Fibroblast of the conjunctiva (primary cell): ENCODE data around the gene DLGAP1.
A peak's percentile ranks its signal among the peaks of the same experiment; 100 is the strongest.

ENCODE experiments used
- DNase-seq: peaks from one replicate; pipeline ENCODE4 v3.0.0-alpha.2; 2010; ENCODE audit warnings: low read depth

The DLGAP1 gene

DNA sequence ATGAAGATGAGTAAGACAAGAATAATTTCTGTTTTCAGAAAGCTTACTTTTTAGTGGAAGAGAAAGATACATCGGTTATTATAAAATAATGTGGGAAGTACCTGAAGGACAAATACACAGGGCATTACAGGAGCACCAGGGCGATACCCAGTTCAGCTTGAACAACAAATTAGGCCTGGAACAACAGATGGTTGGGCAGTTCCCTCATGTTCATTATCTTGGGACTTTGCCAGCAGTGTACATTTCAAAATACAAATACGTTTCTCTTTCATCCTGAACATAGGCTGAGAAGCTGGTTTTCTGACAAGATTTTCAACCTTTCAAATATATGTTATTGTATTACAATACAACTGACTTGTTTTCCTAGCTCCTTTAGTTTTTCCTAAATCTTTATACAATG, 925.5 kb downstream of the DLGAP1 start:
- no peak for DNase-seq

- no peak for DNase-seq
Measured at GRCh38 chr18:3529077-3529476, 926.0 kb downstream of the DLGAP1 start.

GRCh38 chr18:3528231-3528630, 926.9 kb downstream of the DLGAP1 start:
- no peak for DNase-seq

DNA sequence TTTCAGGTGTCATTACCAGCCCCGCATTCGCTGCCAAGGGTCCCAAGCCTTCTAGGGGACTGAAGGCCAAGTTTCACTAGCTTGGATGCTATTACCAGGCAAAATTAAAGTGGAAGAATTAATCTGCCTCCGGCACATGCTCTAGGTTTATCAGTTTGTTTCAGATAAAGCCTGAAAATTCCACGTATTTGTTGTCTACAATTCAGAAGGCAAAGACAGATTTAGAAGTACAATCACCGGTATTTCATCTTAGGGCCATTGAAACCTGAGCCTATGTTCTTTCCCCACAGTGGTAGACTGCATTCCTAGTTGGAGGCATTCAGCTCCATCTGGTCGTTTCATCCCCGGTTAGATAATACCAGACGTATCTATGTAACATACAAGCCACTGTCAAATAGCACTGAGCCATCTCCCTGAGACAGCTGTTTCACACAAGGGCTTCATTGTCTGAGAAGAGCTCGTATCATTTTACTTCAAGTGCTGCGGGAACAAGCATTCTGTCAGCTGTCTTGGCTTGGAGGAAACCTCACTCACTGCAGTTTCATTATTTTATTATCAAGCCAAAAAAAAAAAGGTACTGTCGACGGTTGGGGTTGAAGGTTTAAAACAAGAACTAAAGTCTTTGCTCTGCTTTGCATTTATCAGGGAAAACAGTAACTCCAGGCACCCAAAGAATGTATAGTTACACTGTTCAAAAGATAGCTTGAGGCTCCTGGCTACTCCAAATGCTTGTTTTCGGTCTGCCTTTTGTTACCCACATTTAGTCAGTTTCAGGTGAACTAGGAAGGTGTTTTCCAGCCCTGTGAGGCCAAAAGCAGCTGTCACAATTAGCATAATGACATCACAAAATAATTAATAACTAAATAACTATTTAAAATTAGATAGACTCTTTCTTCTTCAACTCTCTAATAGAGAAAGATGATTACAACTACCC, 928.4 kb downstream of the DLGAP1 start:
- no peak for DNase-seq

DNA sequence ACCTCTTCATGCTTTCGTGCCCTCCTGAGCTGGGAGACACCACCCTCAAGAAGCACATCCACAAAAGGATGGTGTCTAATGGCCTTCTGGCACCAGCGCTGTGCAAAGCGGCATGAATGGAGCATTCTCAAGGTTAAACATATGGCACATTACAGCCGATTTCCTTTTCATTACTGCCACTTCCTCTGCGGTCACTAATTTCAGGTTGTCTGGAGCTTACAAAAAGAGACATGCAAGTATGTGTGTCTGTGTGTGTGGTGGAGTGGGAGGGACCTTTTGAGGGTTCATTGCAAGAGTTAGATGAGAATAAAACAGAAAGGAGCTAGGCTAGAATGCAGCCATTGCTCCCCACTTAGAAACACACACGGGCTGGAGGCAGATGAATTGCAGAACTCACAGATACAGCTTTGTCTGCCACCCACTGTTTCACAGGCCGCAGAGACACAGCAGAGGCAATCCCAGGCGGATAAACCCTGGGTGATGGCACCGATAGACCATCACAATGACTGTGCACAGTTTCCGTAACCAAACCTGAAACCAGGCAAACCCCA, 929.2 kb downstream of the DLGAP1 start:
- no peak for DNase-seq

GRCh38 chr18:3524706-3525105, 930.4 kb downstream of the DLGAP1 start:
- no peak for DNase-seq

DNA sequence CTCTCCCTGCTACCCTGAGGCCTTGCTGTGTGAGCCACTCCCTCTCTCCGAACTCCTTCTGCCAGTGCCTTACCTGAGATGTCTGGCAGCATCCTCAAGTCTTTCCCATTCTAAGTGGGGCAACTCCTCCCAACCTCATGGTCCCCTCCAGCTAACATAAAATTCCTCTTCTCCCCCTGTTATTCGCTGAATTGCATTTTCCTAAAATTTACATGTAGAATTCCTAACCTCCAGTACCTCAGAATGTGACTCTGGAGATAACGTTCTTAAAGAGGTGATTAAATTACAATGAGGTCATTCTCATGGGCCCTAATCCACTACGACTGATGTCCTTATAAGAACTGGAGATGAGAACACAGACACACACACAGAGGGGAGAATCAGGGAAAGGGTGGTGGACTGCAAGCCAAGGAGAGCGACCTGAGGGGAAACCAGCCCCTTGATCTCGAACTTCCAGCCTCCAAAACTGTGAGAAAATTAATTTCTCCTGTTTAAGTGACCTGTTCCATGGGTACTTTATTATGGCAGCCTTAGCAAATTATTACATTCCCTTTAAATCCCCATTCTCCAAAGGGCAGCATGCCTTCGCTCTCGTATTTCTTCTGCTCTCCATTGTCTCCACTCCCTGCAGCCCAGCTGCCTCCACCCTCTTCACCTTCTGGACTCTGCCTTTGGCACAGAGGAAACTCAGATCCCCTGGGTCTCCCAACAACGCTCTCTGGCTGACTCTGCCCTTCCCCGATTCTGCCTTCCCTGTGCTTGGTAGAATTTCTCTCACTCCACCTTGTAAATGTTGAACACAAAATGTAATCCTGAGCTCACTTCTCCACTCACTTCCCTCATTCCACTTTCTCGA, 934.6 kb downstream of the DLGAP1 start:
- DNase-seq, result no peak

DNA sequence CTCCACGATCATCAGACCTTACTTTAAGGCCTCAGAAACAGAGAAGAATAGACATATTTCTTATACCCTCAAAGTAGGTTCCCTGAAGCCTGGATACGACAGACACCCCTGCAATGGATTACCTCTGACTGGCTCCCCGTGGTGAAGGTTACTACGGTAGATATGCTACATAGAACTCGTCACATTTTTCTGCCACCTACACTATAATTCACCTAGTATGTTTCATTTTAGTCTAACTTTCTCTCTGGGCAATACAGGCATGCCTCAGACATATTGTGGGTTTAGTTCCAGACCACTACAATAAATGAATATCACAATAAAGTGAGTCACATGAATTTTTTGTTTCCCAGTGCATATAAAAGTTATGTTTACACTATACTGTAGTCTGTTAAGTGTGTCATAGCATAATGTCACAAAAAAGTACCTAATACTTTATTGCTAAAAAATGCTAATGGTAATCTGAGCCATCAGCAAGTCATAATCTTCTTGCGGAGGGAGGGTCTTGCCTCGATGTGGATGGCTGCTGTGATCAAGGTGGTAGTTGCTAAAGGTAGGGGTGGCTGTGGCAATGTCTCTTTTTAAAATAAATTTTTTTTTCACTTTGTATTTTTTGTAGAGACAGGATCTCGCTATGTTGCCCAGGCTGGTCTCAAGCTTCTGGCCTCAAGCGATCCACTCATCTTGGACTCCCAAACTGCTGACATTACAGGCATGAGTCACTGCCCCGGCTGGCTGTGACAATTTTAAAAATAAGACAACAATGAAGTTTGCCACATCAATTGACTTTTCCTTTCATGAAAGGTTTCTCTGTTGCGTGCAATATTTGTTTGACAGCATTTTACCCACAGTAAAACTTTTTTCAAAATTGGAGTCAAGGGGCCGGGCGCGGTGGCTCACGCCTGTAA, 940.5 kb downstream of the DLGAP1 start:
- no peak for DNase-seq

- no peak for DNase-seq
Measured at GRCh38 chr18:3513481-3513880, 941.6 kb downstream of the DLGAP1 start.

DNA sequence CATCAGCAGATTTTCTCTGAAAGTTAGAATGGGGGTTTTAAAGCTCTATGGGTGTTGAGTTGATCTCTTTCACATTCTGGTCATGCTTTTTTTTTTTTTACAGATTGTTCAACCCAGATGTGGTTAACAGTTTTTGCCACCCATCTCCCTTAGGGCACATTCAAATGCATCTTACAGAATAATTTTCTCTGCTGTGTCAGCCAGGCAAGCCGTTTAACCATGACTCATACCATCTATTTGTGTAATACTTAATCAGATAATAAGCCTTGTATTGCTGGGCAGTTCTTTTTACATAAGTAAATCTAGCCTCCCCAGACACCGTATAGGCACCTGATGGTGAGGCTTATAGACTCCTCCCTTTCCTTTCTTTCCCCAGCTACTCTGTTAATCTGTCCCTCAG, 943.1 kb downstream of the DLGAP1 start:
- peak; percentile 74 for DNase-seq

DNA sequence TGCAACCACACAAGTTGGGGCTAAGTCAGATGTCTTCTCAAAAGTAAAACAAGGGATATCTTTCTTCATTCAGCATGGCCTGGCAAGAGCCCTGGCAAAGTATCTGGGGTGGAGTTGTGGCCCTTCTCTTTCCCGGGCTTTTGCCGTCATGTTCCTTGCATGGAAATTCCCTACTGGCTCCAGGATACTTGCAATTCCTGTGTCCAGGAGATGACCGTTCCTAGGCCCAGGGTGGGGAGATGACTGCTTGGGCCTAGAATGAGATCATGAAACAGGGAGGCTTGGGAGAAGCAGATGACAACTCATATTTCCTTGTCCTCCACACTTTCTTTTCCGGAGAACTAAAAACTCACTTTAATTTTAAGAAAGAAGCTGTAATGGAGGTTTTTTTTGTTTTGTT, 944.2 kb downstream of the DLGAP1 start:
- no peak for DNase-seq

GRCh38 chr18:3510024-3510423, 945.1 kb downstream of the DLGAP1 start:
- DNase-seq, result no peak

DNA sequence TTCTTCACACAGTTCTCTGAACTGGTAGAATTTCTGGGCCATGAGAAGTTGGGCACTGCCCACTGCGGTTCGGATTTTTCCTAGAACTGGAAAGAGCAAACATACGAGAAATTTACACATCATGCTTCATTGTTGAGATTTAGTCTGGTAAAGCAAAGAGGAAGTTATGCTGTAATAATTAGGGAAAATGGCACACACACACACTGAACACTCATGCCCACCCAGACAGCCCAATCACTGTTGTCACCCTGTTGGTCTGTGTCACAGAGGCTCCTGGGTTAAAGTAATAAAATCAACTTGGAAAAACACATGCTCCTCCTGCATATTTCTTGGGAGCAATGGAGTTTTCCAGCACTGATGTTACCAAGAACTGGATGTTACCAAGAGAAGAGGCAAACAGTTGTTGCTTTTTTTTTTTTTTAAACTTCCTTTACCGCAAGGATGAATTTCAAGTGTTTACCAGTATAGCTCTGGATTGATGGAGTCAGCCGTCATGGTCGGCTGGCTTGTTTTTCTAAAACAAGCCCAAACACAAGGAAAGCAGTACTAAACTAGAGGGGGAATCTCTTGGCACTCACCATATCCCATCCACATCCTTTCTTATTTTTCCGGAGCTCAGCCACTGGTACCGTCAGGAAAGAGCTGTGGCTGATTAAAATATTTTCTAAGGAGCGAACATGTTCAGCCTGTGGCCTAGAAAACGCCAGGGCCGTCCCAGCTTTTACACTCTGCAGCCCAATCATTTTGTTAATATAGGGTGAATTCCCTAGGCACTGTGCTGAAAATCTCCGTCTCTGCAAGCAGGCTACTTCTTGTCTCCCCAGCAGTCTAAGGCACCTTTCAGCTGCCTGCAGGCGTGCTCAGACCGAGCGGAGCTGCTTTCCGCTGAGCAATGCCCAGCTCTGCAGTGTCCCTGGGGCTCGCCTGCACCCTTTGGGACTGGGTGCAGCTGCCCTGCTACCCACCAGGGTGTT, 946.2 kb downstream of the DLGAP1 start:
- no peak for DNase-seq

- DNase-seq, result no peak
Measured at GRCh38 chr18:3504637-3505036, 950.5 kb downstream of the DLGAP1 start.

- DNase-seq, result no peak
Measured at GRCh38 chr18:3502650-3503049, 952.5 kb downstream of the DLGAP1 start.

GRCh38 chr18:3500016-3500415, 955.1 kb downstream of the DLGAP1 start:
- DNase-seq, result no peak

DNA sequence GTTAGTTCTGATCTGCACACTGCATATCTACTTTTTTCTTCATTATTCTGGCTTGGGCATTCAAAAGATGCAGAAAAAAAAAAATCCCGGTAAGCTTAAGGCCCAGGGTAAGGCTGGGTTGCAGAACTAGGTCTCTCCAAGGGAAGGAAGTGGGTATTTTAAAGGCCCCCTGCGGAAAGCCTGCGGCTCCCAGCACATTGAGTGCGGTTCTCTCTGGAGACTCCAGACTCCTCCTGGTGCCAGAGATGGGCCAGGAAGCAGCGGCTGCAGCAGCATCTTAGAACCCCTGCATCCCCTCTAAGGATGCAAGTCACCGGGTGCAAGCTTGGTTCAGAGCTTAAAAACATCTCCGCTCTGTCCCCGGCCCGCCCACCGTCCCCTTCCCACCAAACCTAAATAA, 955.6 kb downstream of the DLGAP1 start:
- DNase-seq, result no peak

- no peak for DNase-seq
Measured at GRCh38 chr18:3498698-3499471, 956.2 kb downstream of the DLGAP1 start.

DNA sequence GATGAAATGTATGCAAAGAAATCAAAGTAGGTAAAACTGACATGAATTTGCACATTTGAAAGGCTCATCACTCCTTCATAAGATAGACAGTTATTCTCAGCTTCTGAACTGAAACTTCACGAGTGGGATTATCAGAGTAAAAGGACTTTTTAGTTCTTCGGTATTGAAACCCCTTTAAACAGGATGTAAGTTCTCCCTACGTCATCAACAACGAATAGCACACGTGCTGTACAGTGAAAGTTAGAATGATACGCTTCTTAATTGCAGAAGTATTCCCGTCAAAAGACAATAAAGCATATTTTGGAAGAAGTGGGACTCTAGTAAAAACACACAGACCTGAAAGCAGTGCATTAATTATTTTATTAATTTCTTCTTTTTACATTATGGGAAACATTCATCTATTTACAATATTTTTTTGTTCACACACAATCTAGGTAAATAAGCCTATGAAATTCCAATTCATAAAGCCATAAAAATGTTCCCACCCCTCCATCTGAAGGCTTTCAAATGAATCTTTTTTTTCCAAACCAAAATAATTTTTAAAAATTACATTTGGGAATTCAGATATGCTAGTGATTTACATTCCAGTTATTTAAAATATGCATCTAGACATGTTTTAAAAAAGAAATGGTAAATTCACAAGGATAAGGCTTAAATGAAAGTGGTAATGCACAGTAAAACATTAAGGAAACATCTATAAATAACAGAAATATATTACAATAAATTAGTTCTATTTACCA, 959.2 kb downstream of the DLGAP1 start:
- no peak for DNase-seq
